ENCODE data around the gene NCAM2.

Gene NCAM2

DNA sequence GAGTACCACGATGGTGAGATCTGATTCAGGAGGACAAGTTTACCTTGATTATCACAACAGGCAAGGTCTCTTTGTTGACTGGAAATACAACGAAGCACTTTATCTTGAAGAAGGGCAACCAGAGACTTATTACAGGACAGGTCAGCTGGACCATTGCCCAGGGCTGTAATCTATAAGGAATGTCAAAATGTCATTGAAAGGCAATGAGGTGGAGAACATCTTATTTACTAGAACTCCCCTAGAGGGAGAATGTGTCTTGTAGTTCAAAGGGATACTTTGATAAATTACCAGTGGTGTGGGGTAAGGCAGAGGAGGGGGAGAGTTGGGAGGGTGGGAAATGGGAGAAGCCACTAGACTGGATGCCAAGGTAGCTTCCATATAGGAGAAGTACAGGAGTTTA, 212.3 kb downstream of the NCAM2 start:
- no peak overlapping the region for H3K4me3 ChIP-seq (replicated peaks; ENCODE audit: low read depth, low read length)
- no peak for DNase-seq (ENCODE audit: extremely low read depth, low read depth)
- TF ChIP-seq, protein P1, sequence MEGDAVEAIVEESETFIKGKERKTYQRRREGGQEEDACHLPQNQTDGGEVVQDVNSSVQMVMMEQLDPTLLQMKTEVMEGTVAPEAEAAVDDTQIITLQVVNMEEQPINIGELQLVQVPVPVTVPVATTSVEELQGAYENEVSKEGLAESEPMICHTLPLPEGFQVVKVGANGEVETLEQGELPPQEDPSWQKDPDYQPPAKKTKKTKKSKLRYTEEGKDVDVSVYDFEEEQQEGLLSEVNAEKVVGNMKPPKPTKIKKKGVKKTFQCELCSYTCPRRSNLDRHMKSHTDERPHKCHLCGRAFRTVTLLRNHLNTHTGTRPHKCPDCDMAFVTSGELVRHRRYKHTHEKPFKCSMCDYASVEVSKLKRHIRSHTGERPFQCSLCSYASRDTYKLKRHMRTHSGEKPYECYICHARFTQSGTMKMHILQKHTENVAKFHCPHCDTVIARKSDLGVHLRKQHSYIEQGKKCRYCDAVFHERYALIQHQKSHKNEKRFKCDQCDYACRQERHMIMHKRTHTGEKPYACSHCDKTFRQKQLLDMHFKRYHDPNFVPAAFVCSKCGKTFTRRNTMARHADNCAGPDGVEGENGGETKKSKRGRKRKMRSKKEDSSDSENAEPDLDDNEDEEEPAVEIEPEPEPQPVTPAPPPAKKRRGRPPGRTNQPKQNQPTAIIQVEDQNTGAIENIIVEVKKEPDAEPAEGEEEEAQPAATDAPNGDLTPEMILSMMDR (IDR thresholded peaks at IDR 0.05; ENCODE audit: low read depth, low read length, missing control alignments): no peak

GRCh38 chr21:21213297-21213696, 215.1 kb downstream of the NCAM2 start:
- DNase-seq (ENCODE audit: extremely low read depth, low read depth): no peak
- TF ChIP-seq, protein P1 (IDR thresholded peaks at IDR 0.05; ENCODE audit: low read depth, low read length, missing control alignments): no peak
- H3K4me3 ChIP-seq (replicated peaks; ENCODE audit: low read depth, low read length): no peak overlapping the region

DNA sequence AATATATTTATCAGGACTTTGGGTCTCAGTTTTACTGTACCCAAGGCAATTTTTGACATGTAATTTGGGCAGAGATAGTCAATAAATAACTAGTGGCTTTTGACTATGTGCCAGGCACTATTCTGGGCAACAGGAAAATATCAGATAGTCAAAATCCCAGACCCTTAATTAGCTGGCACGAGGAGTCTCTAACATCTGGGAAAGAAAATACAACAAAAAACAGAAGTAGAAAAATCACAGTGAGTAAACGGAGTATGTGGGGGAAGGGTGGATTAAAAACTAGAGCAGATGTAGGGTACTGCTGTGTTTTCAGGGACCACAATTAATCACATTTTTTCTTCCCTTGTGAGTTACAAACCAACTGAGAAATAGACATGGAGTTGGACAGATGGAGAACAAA, 217.8 kb downstream of the NCAM2 start:
- DNase-seq (ENCODE audit: extremely low read depth, low read depth): no peak
- H3K4me3 ChIP-seq (replicated peaks; ENCODE audit: low read depth, low read length): no peak overlapping the region
- TF ChIP-seq, protein P1 (IDR thresholded peaks at IDR 0.05; ENCODE audit: low read depth, low read length, missing control alignments): no peak

- no peak for DNase-seq (ENCODE audit: extremely low read depth, low read depth)
- no peak overlapping the region for H3K4me3 ChIP-seq (replicated peaks; ENCODE audit: low read depth, low read length)
- TF ChIP-seq, protein P1 (IDR thresholded peaks at IDR 0.05; ENCODE audit: low read depth, low read length, missing control alignments): no peak
Observed at GRCh38 chr21:21226472-21226871, 228.3 kb downstream of the NCAM2 start.

DNA sequence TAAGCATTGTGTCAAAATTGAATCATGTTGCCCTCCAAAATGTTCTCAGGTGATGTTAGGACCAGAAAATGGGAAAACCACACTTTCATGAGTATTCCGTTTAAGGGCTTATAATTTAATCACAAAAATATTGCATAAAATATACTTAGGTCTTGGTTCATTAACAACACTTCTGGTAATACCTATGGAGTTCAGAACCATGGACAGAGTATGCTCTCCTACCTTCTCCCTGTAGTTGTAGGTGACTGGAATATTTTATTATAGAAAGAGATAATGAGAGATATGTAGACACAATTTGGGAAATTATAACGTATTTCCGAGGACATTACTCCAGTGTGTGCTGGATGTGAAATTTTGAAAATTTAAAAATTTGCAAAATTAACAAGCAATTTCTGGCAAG, 232.5 kb downstream of the NCAM2 start:
- TF ChIP-seq, protein P1 (IDR thresholded peaks at IDR 0.05; ENCODE audit: low read depth, low read length, missing control alignments): no peak
- H3K4me3 ChIP-seq (replicated peaks; ENCODE audit: low read depth, low read length): no peak overlapping the region
- DNase-seq (ENCODE audit: extremely low read depth, low read depth): no peak

DNA sequence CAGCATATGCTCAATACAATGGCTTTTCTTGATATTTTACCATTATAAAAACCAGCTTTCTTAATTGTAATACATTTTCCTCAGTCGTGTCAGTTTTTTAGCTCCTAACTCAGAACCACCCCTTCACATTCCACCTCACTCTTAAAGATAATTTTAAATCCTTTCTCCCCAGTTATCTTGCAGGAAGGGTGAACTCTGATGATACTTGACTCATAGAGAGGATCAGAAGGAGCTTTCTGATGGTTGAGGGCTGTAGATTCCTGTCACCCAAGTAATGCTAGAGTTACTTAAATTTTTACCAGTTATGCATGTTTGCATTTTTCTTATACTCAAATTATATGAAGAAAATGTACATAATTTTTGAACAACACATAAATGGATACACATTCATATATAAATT, 233.7 kb downstream of the NCAM2 start:
- TF ChIP-seq, protein P1 (IDR thresholded peaks at IDR 0.05; ENCODE audit: low read depth, low read length, missing control alignments): no peak
- H3K4me3 ChIP-seq (replicated peaks; ENCODE audit: low read depth, low read length): no peak overlapping the region
- no peak for DNase-seq (ENCODE audit: extremely low read depth, low read depth)

GRCh38 chr21:21232320-21232719, 234.1 kb downstream of the NCAM2 start:
- TF ChIP-seq, protein P1 (IDR thresholded peaks at IDR 0.05; ENCODE audit: low read depth, low read length, missing control alignments): peak; percentile 5
- H3K4me3 ChIP-seq (replicated peaks; ENCODE audit: low read depth, low read length): no peak overlapping the region
- DNase-seq (ENCODE audit: extremely low read depth, low read depth): no peak
